ENCODE data around the gene GHR.

DNA sequence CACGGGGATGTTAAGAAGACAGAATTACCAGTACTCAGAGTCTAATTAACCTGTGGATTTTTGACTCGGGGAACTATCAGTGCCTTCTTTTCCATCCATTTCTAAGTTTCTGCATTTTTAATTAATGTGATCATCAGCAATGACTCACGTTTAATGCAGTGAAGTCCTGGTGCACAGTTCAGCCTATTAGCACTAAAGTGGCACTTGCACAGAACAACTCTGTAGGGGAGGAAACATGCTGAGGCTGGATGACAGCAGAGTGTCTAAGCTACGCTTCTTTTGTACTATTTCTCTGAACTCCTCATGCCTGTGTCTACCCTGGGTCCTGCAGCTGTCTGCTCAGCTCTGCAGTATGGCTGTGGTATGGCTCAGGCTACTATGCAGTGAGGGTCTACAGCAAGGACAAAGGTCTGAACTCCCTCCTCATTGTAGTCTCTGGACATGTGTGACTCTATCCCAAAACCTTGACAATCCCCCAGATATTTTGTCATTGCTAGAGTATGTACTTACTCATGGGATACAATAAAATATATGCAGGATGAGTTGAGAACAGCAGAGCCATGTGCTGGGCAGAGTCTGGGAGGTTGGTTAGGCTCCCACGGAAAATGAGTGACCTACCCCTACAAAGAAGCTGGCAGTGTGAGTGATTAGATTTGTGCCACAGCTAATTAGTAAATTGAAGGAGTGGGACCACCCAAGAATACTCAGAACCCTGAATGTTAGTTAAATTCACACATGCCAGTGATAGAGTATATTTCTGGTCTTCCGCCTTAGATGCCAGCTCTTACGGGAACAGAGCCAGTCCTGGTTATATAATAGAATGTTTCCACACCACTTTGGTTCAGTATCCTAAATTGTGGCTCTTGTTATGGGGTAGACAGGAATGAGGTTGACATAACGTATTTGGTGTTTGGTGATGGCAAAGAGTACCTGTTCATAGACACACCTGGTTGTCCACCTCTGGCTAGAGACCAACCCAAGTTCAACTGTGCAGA, 148.0 kb downstream of the GHR start:
- TF ChIP-seq, protein P1, sequence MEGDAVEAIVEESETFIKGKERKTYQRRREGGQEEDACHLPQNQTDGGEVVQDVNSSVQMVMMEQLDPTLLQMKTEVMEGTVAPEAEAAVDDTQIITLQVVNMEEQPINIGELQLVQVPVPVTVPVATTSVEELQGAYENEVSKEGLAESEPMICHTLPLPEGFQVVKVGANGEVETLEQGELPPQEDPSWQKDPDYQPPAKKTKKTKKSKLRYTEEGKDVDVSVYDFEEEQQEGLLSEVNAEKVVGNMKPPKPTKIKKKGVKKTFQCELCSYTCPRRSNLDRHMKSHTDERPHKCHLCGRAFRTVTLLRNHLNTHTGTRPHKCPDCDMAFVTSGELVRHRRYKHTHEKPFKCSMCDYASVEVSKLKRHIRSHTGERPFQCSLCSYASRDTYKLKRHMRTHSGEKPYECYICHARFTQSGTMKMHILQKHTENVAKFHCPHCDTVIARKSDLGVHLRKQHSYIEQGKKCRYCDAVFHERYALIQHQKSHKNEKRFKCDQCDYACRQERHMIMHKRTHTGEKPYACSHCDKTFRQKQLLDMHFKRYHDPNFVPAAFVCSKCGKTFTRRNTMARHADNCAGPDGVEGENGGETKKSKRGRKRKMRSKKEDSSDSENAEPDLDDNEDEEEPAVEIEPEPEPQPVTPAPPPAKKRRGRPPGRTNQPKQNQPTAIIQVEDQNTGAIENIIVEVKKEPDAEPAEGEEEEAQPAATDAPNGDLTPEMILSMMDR (IDR thresholded peaks at IDR 0.05): no peak
- TF ChIP-seq EP300 (IDR thresholded peaks at IDR 0.05): no peak
